ENCODE data around the gene SAFB. TPM values are rescaled to one million over a fixed set of nuclear protein-coding genes. Genes with fewer than 3 reads are reported as not detected.

Gene SAFB
- total RNA-seq, 1 experiment from 2014 or later = 143 TPM

DNA sequence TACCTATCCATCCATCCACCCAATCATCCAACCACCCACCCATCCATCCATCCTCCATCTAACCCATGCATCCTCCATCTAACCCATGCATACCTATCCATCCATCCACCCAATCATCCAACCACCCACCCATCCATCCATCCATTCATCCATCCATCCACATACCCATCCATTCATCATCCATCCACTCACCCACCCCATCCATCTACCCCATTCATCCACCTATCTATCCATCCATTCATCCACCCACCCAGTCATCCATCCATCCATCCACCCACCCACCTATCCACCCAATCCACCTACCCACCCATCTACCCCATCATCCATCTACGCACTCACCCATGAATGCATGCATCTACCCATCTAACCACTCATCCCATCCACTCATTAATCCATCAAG is 50.9 kb downstream of the SAFB start:
- no peaks in the 10 kb centered on the region for H4K20me1 ChIP-seq (ENCODE audit: insufficient read depth)
- CTCF ChIA-PET = no interaction called here
- peaks cover 3 to 10% of the 10 kb centered on the region in 2 experiments; a peak in 2 of 4 replicates for H3K36me3 ChIP-seq (ENCODE audit: control insufficient read depth in 1 of 2, insufficient read depth in 2 of 2, low read length in 2 of 2)
- no peak for TF ChIP-seq RAD21 (IDR thresholded peaks at IDR 0.05; ENCODE audit: low read depth)
- no peak for TF ChIP-seq CTCF (IDR thresholded peaks at IDR 0.05 in 2 of 3, conservative IDR thresholded peaks at IDR 0.05 in 1 of 3; ENCODE audit: borderline replicate concordance in 1 of 3, insufficient read depth in 1 of 3, low read depth in 2 of 3, low read length in 2 of 3)
- no peak for TF ChIP-seq ATF3 (IDR thresholded peaks at IDR 0.05)
- TF ChIP-seq YY1 (IDR thresholded peaks at IDR 0.05; ENCODE audit: extremely low read depth, insufficient replicate concordance, low read depth, low read length) = no peak
- no peak for TF ChIP-seq ELF1 (IDR thresholded peaks at IDR 0.05; ENCODE audit: borderline replicate concordance, low read depth)
- no peak for TF ChIP-seq SP1 (IDR thresholded peaks at IDR 0.05; ENCODE audit: low read depth)
- TF ChIP-seq CBX3 (IDR thresholded peaks at IDR 0.05; ENCODE audit: low read depth) = no peak
- TF ChIP-seq TCF7L2 (IDR thresholded peaks at IDR 0.05; ENCODE audit: borderline replicate concordance, extremely low read depth, insufficient read depth, insufficient read length) = no peak
- no peak for TF ChIP-seq EGR1 (IDR thresholded peaks at IDR 0.05; ENCODE audit: low read depth)
- TF ChIP-seq ZNF274 (IDR thresholded peaks at IDR 0.05; ENCODE audit: low read depth, low read length) = no peak
- no peak for TF ChIP-seq POLR2A (IDR thresholded peaks at IDR 0.05; ENCODE audit: borderline replicate concordance, extremely low read depth, insufficient read depth, insufficient read length)
- TF ChIP-seq CEBPB (IDR thresholded peaks at IDR 0.05; ENCODE audit: low read depth) = no peak
- TF ChIP-seq, protein P1, sequence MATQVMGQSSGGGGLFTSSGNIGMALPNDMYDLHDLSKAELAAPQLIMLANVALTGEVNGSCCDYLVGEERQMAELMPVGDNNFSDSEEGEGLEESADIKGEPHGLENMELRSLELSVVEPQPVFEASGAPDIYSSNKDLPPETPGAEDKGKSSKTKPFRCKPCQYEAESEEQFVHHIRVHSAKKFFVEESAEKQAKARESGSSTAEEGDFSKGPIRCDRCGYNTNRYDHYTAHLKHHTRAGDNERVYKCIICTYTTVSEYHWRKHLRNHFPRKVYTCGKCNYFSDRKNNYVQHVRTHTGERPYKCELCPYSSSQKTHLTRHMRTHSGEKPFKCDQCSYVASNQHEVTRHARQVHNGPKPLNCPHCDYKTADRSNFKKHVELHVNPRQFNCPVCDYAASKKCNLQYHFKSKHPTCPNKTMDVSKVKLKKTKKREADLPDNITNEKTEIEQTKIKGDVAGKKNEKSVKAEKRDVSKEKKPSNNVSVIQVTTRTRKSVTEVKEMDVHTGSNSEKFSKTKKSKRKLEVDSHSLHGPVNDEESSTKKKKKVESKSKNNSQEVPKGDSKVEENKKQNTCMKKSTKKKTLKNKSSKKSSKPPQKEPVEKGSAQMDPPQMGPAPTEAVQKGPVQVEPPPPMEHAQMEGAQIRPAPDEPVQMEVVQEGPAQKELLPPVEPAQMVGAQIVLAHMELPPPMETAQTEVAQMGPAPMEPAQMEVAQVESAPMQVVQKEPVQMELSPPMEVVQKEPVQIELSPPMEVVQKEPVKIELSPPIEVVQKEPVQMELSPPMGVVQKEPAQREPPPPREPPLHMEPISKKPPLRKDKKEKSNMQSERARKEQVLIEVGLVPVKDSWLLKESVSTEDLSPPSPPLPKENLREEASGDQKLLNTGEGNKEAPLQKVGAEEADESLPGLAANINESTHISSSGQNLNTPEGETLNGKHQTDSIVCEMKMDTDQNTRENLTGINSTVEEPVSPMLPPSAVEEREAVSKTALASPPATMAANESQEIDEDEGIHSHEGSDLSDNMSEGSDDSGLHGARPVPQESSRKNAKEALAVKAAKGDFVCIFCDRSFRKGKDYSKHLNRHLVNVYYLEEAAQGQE (IDR thresholded peaks at IDR 0.05; ENCODE audit: low read depth) = no peak
- no peak for TF ChIP-seq EZH2phosphoT487 (IDR thresholded peaks at IDR 0.05; ENCODE audit: borderline replicate concordance)
- TF ChIP-seq, protein P2, sequence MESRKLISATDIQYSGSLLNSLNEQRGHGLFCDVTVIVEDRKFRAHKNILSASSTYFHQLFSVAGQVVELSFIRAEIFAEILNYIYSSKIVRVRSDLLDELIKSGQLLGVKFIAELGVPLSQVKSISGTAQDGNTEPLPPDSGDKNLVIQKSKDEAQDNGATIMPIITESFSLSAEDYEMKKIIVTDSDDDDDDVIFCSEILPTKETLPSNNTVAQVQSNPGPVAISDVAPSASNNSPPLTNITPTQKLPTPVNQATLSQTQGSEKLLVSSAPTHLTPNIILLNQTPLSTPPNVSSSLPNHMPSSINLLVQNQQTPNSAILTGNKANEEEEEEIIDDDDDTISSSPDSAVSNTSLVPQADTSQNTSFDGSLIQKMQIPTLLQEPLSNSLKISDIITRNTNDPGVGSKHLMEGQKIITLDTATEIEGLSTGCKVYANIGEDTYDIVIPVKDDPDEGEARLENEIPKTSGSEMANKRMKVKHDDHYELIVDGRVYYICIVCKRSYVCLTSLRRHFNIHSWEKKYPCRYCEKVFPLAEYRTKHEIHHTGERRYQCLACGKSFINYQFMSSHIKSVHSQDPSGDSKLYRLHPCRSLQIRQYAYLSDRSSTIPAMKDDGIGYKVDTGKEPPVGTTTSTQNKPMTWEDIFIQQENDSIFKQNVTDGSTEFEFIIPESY (IDR thresholded peaks at IDR 0.05; ENCODE audit: extremely low read depth, insufficient replicate concordance, low read length) = no peak
- TF ChIP-seq SIN3A (IDR thresholded peaks at IDR 0.05; ENCODE audit: low read depth) = no peak
- no peak for TF ChIP-seq POLR2AphosphoS5 (IDR thresholded peaks at IDR 0.05; ENCODE audit: low read depth, low read length)
- no peak for DNase-seq (ENCODE audit: low read depth, low spot score)
- H3K4me1 ChIP-seq (ENCODE audit: control insufficient read depth in 1 of 2, insufficient read depth in 2 of 2, low read length in 2 of 2) = no peaks in the 10 kb centered on the region
- intact Hi-C loops (cut with micrococcal nuclease) = no loop called here
- H2AFZ ChIP-seq (ENCODE audit: low read depth, low read length, poor library complexity, severe bottlenecking) = no peak overlapping the region
- no peak overlapping the region for H3K9ac ChIP-seq (ENCODE audit: low read length)
- no peaks in the 10 kb centered on the region for H3K9me2 ChIP-seq (ENCODE audit: insufficient read depth)
- POLR2A ChIA-PET = no interaction called here
- H3K4me2 ChIP-seq (ENCODE audit: low read length) = no peak overlapping the region
- no peak for ATAC-seq
- RAD21 ChIA-PET (ENCODE audit: low non-redundant PET in 1 of 2, low total read pairs in 2 of 2, uncharacterized antibody in 2 of 2, unreplicated experiment in 2 of 2) = no interaction called here
- H3K9me3 ChIP-seq (ENCODE audit: control insufficient read depth in 1 of 2, insufficient read depth in 1 of 2, low read depth in 1 of 2, low read length in 2 of 2) = no peaks in the 10 kb centered on the region
- BruUV-seq (replicated peaks) = no TSS peak
- H3K79me2 ChIP-seq (ENCODE audit: insufficient read depth, low read length) = no peaks in the 10 kb centered on the region
- H3K4me3 ChIP-seq (replicated peaks in 1 of 2; ENCODE audit: low read depth in 1 of 2, low read length in 2 of 2) = no peak overlapping the region
- H3K27me3 ChIP-seq (ENCODE audit: insufficient read depth, low read length) = no peaks in the 10 kb centered on the region
- H3K27ac ChIP-seq (ENCODE audit: low read depth, low read length) = no peak overlapping the region
